Measurements from ENCODE around the gene IFNL1. TPM values are rescaled to one million over a fixed set of nuclear protein-coding genes. Genes with fewer than 3 reads are reported as not detected.

The IFNL1 gene
- total RNA-seq, 4 donors from 2014 or later, result not detected

DNA sequence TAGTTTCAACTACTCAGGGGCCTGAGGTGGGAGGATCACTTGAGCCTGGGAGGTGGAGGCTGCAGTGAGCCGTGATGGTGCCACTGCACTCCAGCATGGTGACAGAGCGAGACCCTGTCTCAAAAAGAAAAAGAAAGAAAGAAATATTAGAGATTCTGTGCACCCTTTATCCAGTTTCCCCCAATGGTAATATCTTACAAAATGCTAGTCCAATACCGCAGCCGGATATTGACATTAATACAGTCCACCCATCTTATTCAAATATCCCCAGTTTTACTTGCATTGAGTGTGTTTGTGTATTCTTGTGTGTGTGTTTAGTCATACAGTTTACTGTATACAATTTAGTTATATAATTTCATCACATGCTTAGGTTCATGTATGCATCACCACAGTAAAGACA, 39.0 kb upstream of the IFNL1 start:
- Histone ChIP-seq H3K36me3 (no peaks in the 10 kb centered on the region), H3K4me3 (no peak overlapping the region), H3K27ac (no peak overlapping the region), H3K27me3 (peaks cover 0 to 29% of the 10 kb centered on the region in 2 donors), H3K9me3 (peaks cover 0 to 17% (median 0%) of the 10 kb centered on the region in 4 donors), H3K4me1 (no peaks in the 10 kb centered on the region)
- TF ChIP-seq POLR2A (IDR thresholded peaks at IDR 0.05) (no peak), EP300 (IDR thresholded peaks at IDR 0.05) (no peak)
- TF ChIP-seq, protein P1, sequence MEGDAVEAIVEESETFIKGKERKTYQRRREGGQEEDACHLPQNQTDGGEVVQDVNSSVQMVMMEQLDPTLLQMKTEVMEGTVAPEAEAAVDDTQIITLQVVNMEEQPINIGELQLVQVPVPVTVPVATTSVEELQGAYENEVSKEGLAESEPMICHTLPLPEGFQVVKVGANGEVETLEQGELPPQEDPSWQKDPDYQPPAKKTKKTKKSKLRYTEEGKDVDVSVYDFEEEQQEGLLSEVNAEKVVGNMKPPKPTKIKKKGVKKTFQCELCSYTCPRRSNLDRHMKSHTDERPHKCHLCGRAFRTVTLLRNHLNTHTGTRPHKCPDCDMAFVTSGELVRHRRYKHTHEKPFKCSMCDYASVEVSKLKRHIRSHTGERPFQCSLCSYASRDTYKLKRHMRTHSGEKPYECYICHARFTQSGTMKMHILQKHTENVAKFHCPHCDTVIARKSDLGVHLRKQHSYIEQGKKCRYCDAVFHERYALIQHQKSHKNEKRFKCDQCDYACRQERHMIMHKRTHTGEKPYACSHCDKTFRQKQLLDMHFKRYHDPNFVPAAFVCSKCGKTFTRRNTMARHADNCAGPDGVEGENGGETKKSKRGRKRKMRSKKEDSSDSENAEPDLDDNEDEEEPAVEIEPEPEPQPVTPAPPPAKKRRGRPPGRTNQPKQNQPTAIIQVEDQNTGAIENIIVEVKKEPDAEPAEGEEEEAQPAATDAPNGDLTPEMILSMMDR (IDR thresholded peaks at IDR 0.05), result no peak
- no peak for DNase-seq (ENCODE audit: low spot score in 2 of 2)
- WGBS, 2 donors, result 96 to 97% methylated on average over 4 of the region's 4 CpGs

DNA sequence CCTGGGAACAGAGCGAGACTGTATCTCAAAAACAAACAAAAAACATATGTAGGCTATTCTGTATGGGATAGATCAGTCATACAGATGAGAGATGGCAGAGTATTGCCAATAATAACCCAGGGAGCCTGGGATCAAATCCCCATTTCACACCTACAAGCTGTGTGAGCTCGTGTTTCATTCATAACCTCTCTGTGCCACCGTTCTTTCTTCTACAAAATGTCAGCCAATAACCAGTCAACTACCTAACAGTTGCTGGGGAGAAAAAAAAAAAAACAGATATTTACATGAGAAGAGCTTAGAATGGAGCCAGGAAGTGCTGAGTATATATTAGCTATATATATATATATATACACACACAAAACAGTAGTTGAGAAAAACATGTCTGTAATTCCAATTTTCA, 34.5 kb upstream of the IFNL1 start:
- Histone ChIP-seq H3K4me1 (peaks cover 0 to 17% (median 0%) of the 10 kb centered on the region in 4 donors), H3K27ac (no peak overlapping the region), H3K4me3 (no peak overlapping the region), H3K36me3 (no peaks in the 10 kb centered on the region), H3K9me3 (peaks cover 0 to 12% (median 0%) of the 10 kb centered on the region in 4 donors), H3K27me3 (peaks cover 0 to 66% of the 10 kb centered on the region in 2 donors)
- 83% methylated on average over 3 of the region's 3 CpGs for WGBS, 2 donors
- no peak for DNase-seq (ENCODE audit: low spot score in 2 of 2)
- TF ChIP-seq EP300 (IDR thresholded peaks at IDR 0.05), result no peak
- TF ChIP-seq, protein P1 (IDR thresholded peaks at IDR 0.05), result no peak
- TF ChIP-seq POLR2A (IDR thresholded peaks at IDR 0.05), result no peak

DNA sequence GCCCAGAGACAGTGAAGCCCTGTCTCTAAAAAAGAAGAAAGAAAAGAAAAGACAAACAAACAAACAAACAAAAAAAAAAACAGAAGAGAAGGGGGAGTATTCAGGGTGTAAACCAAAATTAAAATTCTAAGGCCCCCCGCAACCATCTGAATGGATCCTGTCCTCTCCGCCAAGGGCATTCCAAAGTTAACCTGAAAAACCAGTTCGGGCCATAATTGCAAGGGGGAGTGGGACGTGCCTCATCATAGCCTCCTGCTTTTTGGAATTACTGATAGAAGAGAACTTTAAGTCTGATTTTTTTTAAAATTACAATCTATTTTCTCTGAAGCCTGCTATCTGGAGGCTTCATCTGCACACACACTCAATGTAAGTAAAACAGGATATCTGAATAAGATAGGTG, 33.7 kb upstream of the IFNL1 start:
- peaks cover 0 to 68% of the 10 kb centered on the region in 2 donors for H3K27me3 ChIP-seq
- peaks cover 0 to 17% (median 0%) of the 10 kb centered on the region in 4 donors for H3K4me1 ChIP-seq
- no peak overlapping the region for H3K4me3 ChIP-seq
- no peak overlapping the region for H3K27ac ChIP-seq
- H3K9me3 ChIP-seq, result peaks cover 0 to 6% (median 0%) of the 10 kb centered on the region in 4 donors
- WGBS, 2 donors, result 78 to 83% methylated on average over 4 of the region's 4 CpGs
- TF ChIP-seq POLR2A (IDR thresholded peaks at IDR 0.05) (no peak), EP300 (IDR thresholded peaks at IDR 0.05) (no peak)
- TF ChIP-seq, protein P1 (IDR thresholded peaks at IDR 0.05), result no peak
- no peak for DNase-seq (ENCODE audit: low spot score in 2 of 2)
- no peaks in the 10 kb centered on the region for H3K36me3 ChIP-seq

DNA sequence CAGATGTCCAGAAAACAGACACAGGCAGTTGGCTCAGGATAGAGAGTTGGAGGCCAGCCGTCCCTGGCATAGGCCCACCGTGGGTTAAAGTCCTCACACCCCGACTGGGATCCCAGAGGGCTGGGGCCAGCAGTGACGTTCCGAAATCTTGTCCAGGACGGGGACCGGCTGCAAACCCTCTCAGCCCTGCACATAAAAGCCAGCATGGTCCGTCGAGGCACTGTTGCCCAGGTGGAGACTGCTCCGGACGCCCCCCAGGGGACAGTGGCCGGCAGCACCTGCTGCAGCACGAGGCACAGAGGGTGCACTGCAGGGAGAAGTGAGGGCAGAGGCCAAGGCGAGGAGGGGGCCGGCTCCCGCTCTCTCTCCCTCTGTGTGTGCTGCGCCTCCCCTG, 32.3 kb upstream of the IFNL1 start:
- Histone ChIP-seq H3K4me1 (peaks cover 0 to 17% (median 0%) of the 10 kb centered on the region in 4 donors), H3K27ac (no peak overlapping the region), H3K36me3 (no peaks in the 10 kb centered on the region), H3K9me3 (no peaks in the 10 kb centered on the region), H3K4me3 (no peak overlapping the region), H3K27me3 (peaks cover 0 to 68% of the 10 kb centered on the region in 2 donors)
- TF ChIP-seq POLR2A (IDR thresholded peaks at IDR 0.05) (no peak), EP300 (IDR thresholded peaks at IDR 0.05) (no peak)
- TF ChIP-seq, protein P1 (IDR thresholded peaks at IDR 0.05), result no peak
- DNase-seq (ENCODE audit: low spot score in 2 of 2), result no peak
- 9 to 16% methylated on average over 6 to 17 of the region's 17 CpGs for WGBS, 2 donors

DNA sequence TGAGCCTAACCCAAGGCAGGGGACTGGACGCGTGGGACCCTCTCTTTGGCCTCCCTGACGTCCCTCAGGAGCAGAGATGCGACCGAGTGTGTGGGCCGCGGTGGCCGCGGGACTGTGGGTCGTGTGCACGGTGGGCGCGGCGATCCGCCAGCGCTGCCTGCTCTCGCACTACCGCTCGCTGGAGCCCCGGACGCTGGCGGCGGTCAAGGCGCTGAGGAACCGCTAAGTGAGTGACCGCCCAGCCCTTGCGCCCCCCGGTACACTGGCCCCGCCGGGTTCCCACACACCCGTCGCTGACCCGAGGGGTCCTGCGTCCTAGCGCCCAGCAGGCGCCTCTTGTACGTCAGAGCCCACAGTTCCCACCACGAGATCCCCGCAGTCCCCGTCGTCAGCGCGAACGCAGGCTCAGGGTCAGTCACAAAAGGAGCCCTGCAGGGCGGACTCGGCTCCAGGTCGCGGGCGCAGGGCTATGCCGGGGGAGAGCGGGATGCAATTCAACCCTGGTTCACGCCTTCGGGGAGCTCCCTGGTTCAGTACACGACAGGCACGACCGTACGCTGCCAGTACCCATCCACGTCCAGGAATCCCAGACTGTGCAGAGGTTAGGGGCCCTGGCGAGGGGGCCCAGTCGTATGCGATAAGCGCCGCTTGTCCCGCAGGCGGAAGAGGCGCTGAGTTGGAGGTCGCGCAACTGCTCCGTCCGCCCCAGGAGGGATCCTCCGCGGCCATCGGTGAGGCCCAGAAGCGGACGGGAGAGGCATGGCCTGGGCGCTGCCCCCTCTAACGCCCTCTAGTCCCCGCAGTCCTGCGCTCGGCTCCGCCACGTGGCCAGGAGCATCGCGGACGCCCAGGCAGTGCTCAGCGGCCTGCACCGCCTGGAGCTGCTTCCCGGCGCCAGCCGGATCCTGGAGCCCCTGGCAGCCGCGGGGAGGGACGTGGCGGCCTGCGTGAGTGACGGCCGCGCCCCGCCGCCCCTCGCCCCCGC, 31.6 kb upstream of the IFNL1 start:
- H3K9me3 ChIP-seq, result no peaks in the 10 kb centered on the region
- DNase-seq (ENCODE audit: low spot score in 2 of 2), result no peak
- H3K27ac ChIP-seq, result no peak overlapping the region
- H3K27me3 ChIP-seq, result peaks cover 0 to 65% of the 10 kb centered on the region in 2 donors
- H3K4me1 ChIP-seq, result peaks cover 0 to 17% (median 0%) of the 10 kb centered on the region in 4 donors
- no peaks in the 10 kb centered on the region for H3K36me3 ChIP-seq
- 3% methylated on average over 51 to 60 of the region's 102 CpGs for WGBS, 2 donors
- no peak overlapping the region for H3K4me3 ChIP-seq
- TF ChIP-seq EP300 (IDR thresholded peaks at IDR 0.05) (no peak), POLR2A (IDR thresholded peaks at IDR 0.05) (no peak)

All from tibial nerve (tissue), 4 donors.